WTC11 (cell line): Measurements from ENCODE around the gene CXXC4. TPM values are rescaled to one million over a fixed set of nuclear protein-coding genes. Genes with fewer than 3 reads are reported as not detected.

Source experiments
- ATAC-seq: fragments of 200-7000 bp; cut with Tn5 transposase; 2 replicates; pipeline ENCODE4 v1.10.0; 2021; ENCODE audit warnings: mild to moderate bottlenecking, moderate library complexity
- CTCF ChIA-PET: fragments of 300-600 bp; sonication (Branson Sonifier 250); formaldehyde crosslinking; loops from one replicate; lab custom pipeline; 2021; ENCODE audit warnings: antibody characterized with exemption; lab: Charles Lee
- POLR2A ChIA-PET: fragments of 350-600 bp; sonication (Branson Sonifier 250); formaldehyde crosslinking; loops from one replicate; lab custom pipeline; 2021; ENCODE audit warnings: antibody characterized with exemption; lab: Charles Lee
- DNase-seq: peaks from one replicate; pipeline ENCODE4 v3.0.0; 2021; ENCODE audit warnings: low spot score
- H3K27ac Mint-ChIP-seq: 2 replicates; pipeline ENCODE4 v1.8.0; 2021; ENCODE audit warnings: mixed read lengths
- H3K27me3 Mint-ChIP-seq: 2 replicates; pipeline ENCODE4 v1.8.0; 2021; ENCODE audit warnings: low read depth, mild to moderate bottlenecking, moderate library complexity, mixed read lengths
- H3K36me3 Mint-ChIP-seq: 2 replicates; pipeline ENCODE4 v1.8.0; 2021; ENCODE audit warnings: mixed read lengths
- H3K4me1 Mint-ChIP-seq: 2 replicates; pipeline ENCODE4 v1.8.0; 2022; ENCODE audit warnings: mixed read lengths
- H3K4me3 Mint-ChIP-seq: 2 replicates; pipeline ENCODE4 v1.8.0; 2021; ENCODE audit warnings: mild to moderate bottlenecking, moderate library complexity, mixed read lengths
- H3K9me3 Mint-ChIP-seq: 2 replicates; pipeline ENCODE4 v1.8.0; 2021; ENCODE audit warnings: mixed read lengths
- AFF4 ChIP-seq: sonication (generic); formaldehyde crosslinking; IDR thresholded peaks from 2 replicates; pipeline ENCODE4 v1.8.1; 2023; ENCODE audit warnings: mild to moderate bottlenecking, missing genetic modification reagents, borderline replicate concordance
- ARID4B ChIP-seq: sonication (generic); formaldehyde crosslinking; IDR thresholded peaks from 2 replicates; pipeline ENCODE4 v1.8.0; 2023; ENCODE audit warnings: missing genetic modification reagents, mild to moderate bottlenecking, borderline replicate concordance
- ATF1 ChIP-seq: sonication (generic); formaldehyde crosslinking; IDR thresholded peaks from 2 replicates; pipeline ENCODE4 v1.8.1; 2023; ENCODE audit warnings: mild to moderate bottlenecking, moderate library complexity, missing genetic modification reagents
- CREM ChIP-seq: sonication (generic); formaldehyde crosslinking; IDR thresholded peaks from 2 replicates; pipeline ENCODE4 v1.8.1; 2022; ENCODE audit warnings: mild to moderate bottlenecking, missing genetic modification reagents, moderate library complexity
- EMX1 ChIP-seq: fragments of 250-450 bp; sonication (Bioruptor Pico); IDR thresholded peaks from 2 replicates; pipeline ENCODE4 v1.8.0; 2021; ENCODE audit warnings: mild to moderate bottlenecking
- ETV6 ChIP-seq: sonication (generic); formaldehyde crosslinking; IDR thresholded peaks from 2 replicates; pipeline ENCODE4 v1.8.1; 2022; ENCODE audit warnings: mild to moderate bottlenecking, missing genetic modification reagents
- FOXK1 ChIP-seq: sonication (generic); formaldehyde crosslinking; IDR thresholded peaks from 2 replicates; pipeline ENCODE4 v1.8.0; 2022; ENCODE audit warnings: mild to moderate bottlenecking, moderate library complexity, missing genetic modification reagents
- GABPB1 ChIP-seq: sonication (generic); formaldehyde crosslinking; IDR thresholded peaks from 2 replicates; pipeline ENCODE4 v1.8.1; 2023; ENCODE audit warnings: mild to moderate bottlenecking, missing genetic modification reagents
- JUN ChIP-seq: sonication (generic); formaldehyde crosslinking; IDR thresholded peaks from 2 replicates; pipeline ENCODE4 v1.8.0; 2023; ENCODE audit warnings: mild to moderate bottlenecking, missing genetic modification reagents
- NR3C1 ChIP-seq: sonication (generic); formaldehyde crosslinking; conservative IDR thresholded peaks from 2 replicates; pipeline ENCODE4 v1.8.1; 2023; ENCODE audit warnings: low read depth, mild to moderate bottlenecking, missing genetic modification reagents
- PREB ChIP-seq: sonication (generic); formaldehyde crosslinking; IDR thresholded peaks from 2 replicates; pipeline ENCODE4 v1.8.1; 2022; ENCODE audit warnings: mild to moderate bottlenecking, missing genetic modification reagents, moderate library complexity, borderline replicate concordance
- RORB ChIP-seq: fragments of 250-450 bp; sonication (Bioruptor Pico); IDR thresholded peaks from 2 replicates; pipeline ENCODE4 v1.9.0; 2021; ENCODE audit warnings: mild to moderate bottlenecking
- SMAD3 ChIP-seq: sonication (generic); formaldehyde crosslinking; IDR thresholded peaks from 2 replicates; pipeline ENCODE4 v1.8.0; 2022; ENCODE audit warnings: missing genetic modification reagents, mild to moderate bottlenecking, borderline replicate concordance
- STAT6 ChIP-seq: sonication (generic); formaldehyde crosslinking; conservative IDR thresholded peaks from 2 replicates; pipeline ENCODE4 v1.8.1; 2023; ENCODE audit warnings: mild to moderate bottlenecking, low read depth, missing genetic modification reagents, moderate library complexity
- ZNF219 ChIP-seq: sonication (generic); formaldehyde crosslinking; IDR thresholded peaks from 2 replicates; pipeline ENCODE4 v1.8.0; 2023; ENCODE audit warnings: missing genetic modification reagents, mild to moderate bottlenecking, borderline replicate concordance
- total RNA-seq: library from RNA; stranded (reverse); gene quantifications from 3 replicates; pipeline ENCODE4 v1.2.3, GENCODE V29; 2021

Gene CXXC4
- total RNA-seq, 1 experiment from 2014 or later = 2.4 TPM

- TF ChIP-seq PREB (CRISPR knock-in tag) (no peak), ATF1 (CRISPR knock-in tag) (no peak), NR3C1 (CRISPR knock-in tag) (no peak), CREM (CRISPR knock-in tag) (no peak), RORB (CRISPR knock-in tag) (no peak), ZNF219 (CRISPR knock-in tag) (no peak), FOXK1 (CRISPR knock-in tag) (no peak), AFF4 (CRISPR knock-in tag) (no peak), GABPB1 (CRISPR knock-in tag) (no peak), ETV6 (no peak)
These were observed 68.7 kb downstream of the CXXC4 start (continued) for GRCh38 chr4:104425948-104426347.

GRCh38 chr4:104424989-104425388 is 69.7 kb downstream of the CXXC4 start:
- no peak overlapping the region for H3K27ac Mint-ChIP-seq
- TF ChIP-seq ARID4B (CRISPR knock-in tag) = no peak
- no peak for TF ChIP-seq STAT6
- no peak for TF ChIP-seq JUN
- no peak for TF ChIP-seq SMAD3 (CRISPR knock-in tag)
- no peak for TF ChIP-seq EMX1 (CRISPR knock-in tag)
- POLR2A ChIA-PET = no interaction called here
- H3K9me3 Mint-ChIP-seq = peaks cover 19% of the 10 kb centered on the region
- H3K4me3 Mint-ChIP-seq = no peak overlapping the region
- H3K4me1 Mint-ChIP-seq = peaks cover 33% of the 10 kb centered on the region
- ATAC-seq (no peak), DNase-seq (no peak)
- H3K27me3 Mint-ChIP-seq = no peaks in the 10 kb centered on the region
- CTCF ChIA-PET = no interaction called here
- H3K36me3 Mint-ChIP-seq = peaks cover 14% of the 10 kb centered on the region; the same call in 1 of the 2 replicates
